ENCODE measurements around the gene JPH3.

The JPH3 gene

GRCh38 chr16:87627542-87628245 is 25.4 kb downstream of the JPH3 start:
- no peak for ATAC-seq

GRCh38 chr16:87628246-87628923 is 26.1 kb downstream of the JPH3 start:
- ATAC-seq = no peak

GRCh38 chr16:87628940-87629339 is 26.6 kb downstream of the JPH3 start:
- ATAC-seq = no peak

- no peak for ATAC-seq
These were observed 28.8 kb downstream of the JPH3 start for GRCh38 chr16:87631067-87631466.

- no peak for ATAC-seq
These were observed 32.1 kb downstream of the JPH3 start for GRCh38 chr16:87634411-87634810.

- peak; percentile 79 to 80 for ATAC-seq
These were observed 33.3 kb downstream of the JPH3 start for GRCh38 chr16:87635541-87636049.

GRCh38 chr16:87636050-87636684 is 33.9 kb downstream of the JPH3 start:
- peak; percentile 88 to 90 for ATAC-seq

GRCh38 chr16:87636741-87637140 is 34.4 kb downstream of the JPH3 start:
- no peak for ATAC-seq

- ATAC-seq = no peak
These were observed 35.0 kb downstream of the JPH3 start for GRCh38 chr16:87637357-87637756.

- no peak for ATAC-seq
These were observed 36.4 kb downstream of the JPH3 start for GRCh38 chr16:87638736-87639135.

- no peak for ATAC-seq
These were observed 39.4 kb downstream of the JPH3 start for GRCh38 chr16:87641721-87642120.

- no peak for ATAC-seq
These were observed 40.2 kb downstream of the JPH3 start for GRCh38 chr16:87642491-87642890.

- no peak for ATAC-seq
These were observed 41.9 kb downstream of the JPH3 start for GRCh38 chr16:87644186-87644585.

GRCh38 chr16:87644596-87644995 is 42.3 kb downstream of the JPH3 start:
- ATAC-seq = no peak

GRCh38 chr16:87645802-87646201 is 43.5 kb downstream of the JPH3 start:
- no peak for ATAC-seq

- ATAC-seq = no peak
These were observed 45.3 kb downstream of the JPH3 start for GRCh38 chr16:87647431-87648185.

- no peak for ATAC-seq
These were observed 45.9 kb downstream of the JPH3 start for GRCh38 chr16:87648236-87648635.

GRCh38 chr16:87648698-87649487 is 46.6 kb downstream of the JPH3 start:
- ATAC-seq = no peak

GRCh38 chr16:87652386-87652785 is 50.1 kb downstream of the JPH3 start:
- ATAC-seq = no peak

GRCh38 chr16:87652799-87653198 is 50.5 kb downstream of the JPH3 start:
- no peak for ATAC-seq

GRCh38 chr16:87653234-87653633 is 50.9 kb downstream of the JPH3 start:
- no peak for ATAC-seq

- no peak for ATAC-seq
These were observed 52.5 kb downstream of the JPH3 start for GRCh38 chr16:87654826-87655225.
